Keratinocyte (primary cell): ENCODE data around the gene NEK6. TPM values are rescaled to one million over a fixed set of nuclear protein-coding genes. Genes with fewer than 3 reads are reported as not detected.

Source experiments
- DNase-seq: peaks from one replicate; pipeline ENCODE4 v3.0.0-alpha.2; 2011; ENCODE audit warnings: low read depth, missing footprints, low spot score
- FAIRE-seq: peaks from 2 replicates; lab custom pipeline; 2011; peaks lifted over from hg19 to GRCh38; lab: Jason Lieb, UNC
- H2AFZ ChIP-seq: 2 replicates; pipeline ENCODE4 v1.6.0; 2012; ENCODE audit warnings: low read length, control low read depth, inconsistent platforms; ENCODE audit not compliant: control insufficient read depth
- H3K27ac ChIP-seq: 2 replicates; pipeline ENCODE4 v1.5.1; 2011; ENCODE audit warnings: low read length; ENCODE audit not compliant: control insufficient read depth, insufficient read depth
- H3K27me3 ChIP-seq: 3 replicates; pipeline ENCODE4 v1.6.0; 2011; ENCODE audit warnings: low read length; ENCODE audit not compliant: control insufficient read depth, insufficient read depth; ENCODE audit errors: extremely low read depth
- H3K36me3 ChIP-seq, 2 experiments: 2 replicates in 1 of 2; 3 replicates in 1 of 2; pipeline ENCODE4 v1.5.1; 2011; ENCODE audit warnings: low read length in 2 of 2, mild to moderate bottlenecking in 1 of 2; ENCODE audit not compliant: control insufficient read depth in 2 of 2, insufficient read depth in 2 of 2; ENCODE audit errors: extremely low read depth in 1 of 2
- H3K4me1 ChIP-seq: 3 replicates; pipeline ENCODE4 v1.5.1; 2011; ENCODE audit warnings: low read length; ENCODE audit not compliant: control insufficient read depth, insufficient read depth; ENCODE audit errors: extremely low read depth
- H3K4me2 ChIP-seq: 3 replicates; pipeline ENCODE4 v1.6.0; 2011; ENCODE audit warnings: low read depth, low read length; ENCODE audit not compliant: control insufficient read depth, insufficient read depth; ENCODE audit errors: extremely low read depth
- H3K4me3 ChIP-seq, 3 experiments: fragments of 200-600 bp in 1 of 3; sonication (generic) in 1 of 3; 2 replicates in 2 of 3; 3 replicates in 1 of 3; pipeline ENCODE4 v1.5.1; 2011 to 2016; ENCODE audit warnings: low read length in 3 of 3, mild to moderate bottlenecking in 3 of 3, control low read depth in 2 of 3, inconsistent platforms in 1 of 3, low read depth in 1 of 3, mixed read lengths in 1 of 3, mixed run types in 1 of 3, moderate library complexity in 1 of 3; ENCODE audit not compliant: control insufficient read depth in 2 of 3, insufficient read depth in 2 of 3; ENCODE audit errors: extremely low read depth in 1 of 3
- H3K79me2 ChIP-seq: 2 replicates; pipeline ENCODE4 v1.6.0; 2012; ENCODE audit warnings: low read length; ENCODE audit not compliant: control insufficient read depth, insufficient read depth
- H3K9ac ChIP-seq: 3 replicates; pipeline ENCODE4 v1.6.0; 2011; ENCODE audit warnings: low read length; ENCODE audit not compliant: control insufficient read depth, insufficient read depth; ENCODE audit errors: extremely low read depth
- H3K9me1 ChIP-seq: 3 replicates; pipeline ENCODE4 v1.6.0; 2011; ENCODE audit warnings: low read length; ENCODE audit not compliant: control insufficient read depth, insufficient read depth; ENCODE audit errors: extremely low read depth
- H3K9me3 ChIP-seq: 2 replicates; pipeline ENCODE4 v1.5.1; 2012; ENCODE audit warnings: low read depth, low read length; ENCODE audit not compliant: control insufficient read depth
- H4K20me1 ChIP-seq: 3 replicates; pipeline ENCODE4 v1.6.0; 2011; ENCODE audit warnings: low read length; ENCODE audit not compliant: control insufficient read depth, insufficient read depth; ENCODE audit errors: extremely low read depth
- EZH2 ChIP-seq: IDR thresholded peaks from one replicate; pipeline ENCODE4 v1.6.1; 2012; ENCODE audit warnings: inconsistent platforms, mild to moderate bottlenecking, low read length, moderate library complexity
- dilution Hi-C: fragments of 300-500 bp; cut with MboI; formaldehyde crosslinking; loops from one replicate; pipeline ENCODE4 v1.7.0; 2020; ENCODE audit warnings: low sequenced_read_pairs; ENCODE audit not compliant: extremely low pct_ligation_motif_present
- polyA plus RNA-seq, 5 experiments: library from polyadenylated mRNA; depleted of rRNA in 3 of 5; stranded (reverse) in 3 of 5; stranded (forward) in 1 of 5; unstranded in 1 of 5; fragments of >200 nt; gene quantifications; 1 replicate in 1 of 5; 2 replicates in 3 of 5; 3 replicates in 1 of 5; pipeline versions ENCODE4 v1.2.1 to v1.2.3, GENCODE V29; 2011 to 2012; ENCODE audit warnings: missing spikeins in 2 of 5, low read depth in 1 of 5, low replicate concordance in 1 of 5
- TF ChIP-seq, protein P1 (sequence below), 3 experiments: IDR thresholded peaks in 1 of 3; conservative IDR thresholded peaks in 1 of 3; optimal IDR thresholded peaks in 1 of 3; 2 replicates in 2 of 3; 3 replicates in 1 of 3; pipeline versions ENCODE3 to v1.5.1; 2011; ENCODE audit warnings: low read length in 3 of 3, mild to moderate bottlenecking in 3 of 3, moderate library complexity in 2 of 3, control low read depth in 1 of 3, inconsistent platforms in 1 of 3; ENCODE audit not compliant: insufficient read depth in 2 of 3; ENCODE audit errors: extremely low read depth in 1 of 3

Gene NEK6
- polyA plus RNA-seq, 1 donor (not counting 4 experiments of a cell fraction or from before 2014, with no cell fraction given), result 56.4 TPM

DNA sequence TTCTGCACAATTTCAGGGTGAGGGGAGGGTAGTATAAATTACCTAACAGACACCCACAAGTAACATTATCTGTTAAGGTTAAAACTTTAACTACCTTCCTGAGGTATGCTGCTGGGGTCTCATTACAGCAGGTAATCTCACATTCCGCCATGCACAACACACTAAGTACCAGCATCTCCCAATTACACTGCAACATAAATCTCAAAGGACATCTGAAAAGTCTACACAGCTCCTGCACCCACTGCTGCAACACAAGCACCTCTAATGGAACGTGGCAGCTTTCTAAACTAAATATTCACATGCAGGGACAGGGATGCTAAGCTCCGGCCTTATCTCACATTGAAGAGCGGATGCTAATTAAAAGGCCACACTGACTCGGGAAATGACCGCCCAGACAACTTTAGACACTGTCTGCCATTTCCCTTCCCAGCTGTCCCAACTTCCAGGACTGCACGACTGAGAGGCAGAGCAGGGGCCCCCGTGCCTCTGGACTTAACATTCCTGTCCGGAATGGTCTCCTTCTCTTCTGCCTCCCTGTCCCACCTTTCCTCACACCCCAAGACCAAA is 111.6 kb downstream of the NEK6 start:
- Histone ChIP-seq H3K79me2 (peaks cover 93% of the 10 kb centered on the region), H3K27ac (no peak overlapping the region), H3K4me1 (peaks cover 12% of the 10 kb centered on the region), H3K9me1 (peaks cover 2% of the 10 kb centered on the region), H3K4me2 (no peak overlapping the region), H3K27me3 (no peaks in the 10 kb centered on the region), H3K36me3 (peaks cover 8 to 18% of the 10 kb centered on the region in 2 experiments), H2AFZ (no peak overlapping the region), H4K20me1 (peaks cover 27% of the 10 kb centered on the region), H3K9ac (no peak overlapping the region), H3K4me3 (no peak overlapping the region), H3K9me3 (no peaks in the 10 kb centered on the region)
- dilution Hi-C loops, result no loop called here
- TF ChIP-seq EZH2, result no peak
- TF ChIP-seq, protein P1, sequence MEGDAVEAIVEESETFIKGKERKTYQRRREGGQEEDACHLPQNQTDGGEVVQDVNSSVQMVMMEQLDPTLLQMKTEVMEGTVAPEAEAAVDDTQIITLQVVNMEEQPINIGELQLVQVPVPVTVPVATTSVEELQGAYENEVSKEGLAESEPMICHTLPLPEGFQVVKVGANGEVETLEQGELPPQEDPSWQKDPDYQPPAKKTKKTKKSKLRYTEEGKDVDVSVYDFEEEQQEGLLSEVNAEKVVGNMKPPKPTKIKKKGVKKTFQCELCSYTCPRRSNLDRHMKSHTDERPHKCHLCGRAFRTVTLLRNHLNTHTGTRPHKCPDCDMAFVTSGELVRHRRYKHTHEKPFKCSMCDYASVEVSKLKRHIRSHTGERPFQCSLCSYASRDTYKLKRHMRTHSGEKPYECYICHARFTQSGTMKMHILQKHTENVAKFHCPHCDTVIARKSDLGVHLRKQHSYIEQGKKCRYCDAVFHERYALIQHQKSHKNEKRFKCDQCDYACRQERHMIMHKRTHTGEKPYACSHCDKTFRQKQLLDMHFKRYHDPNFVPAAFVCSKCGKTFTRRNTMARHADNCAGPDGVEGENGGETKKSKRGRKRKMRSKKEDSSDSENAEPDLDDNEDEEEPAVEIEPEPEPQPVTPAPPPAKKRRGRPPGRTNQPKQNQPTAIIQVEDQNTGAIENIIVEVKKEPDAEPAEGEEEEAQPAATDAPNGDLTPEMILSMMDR (optimal IDR thresholded peaks at IDR 0.05 in 1 of 3, IDR thresholded peaks at IDR 0.05 in 1 of 3, conservative IDR thresholded peaks at IDR 0.05 in 1 of 3; ENCODE audit: extremely low read depth in 1 of 3, insufficient read depth in 2 of 3, low read length in 3 of 3), result no peak
- FAIRE-seq (no peak), DNase-seq (no peak)

DNA sequence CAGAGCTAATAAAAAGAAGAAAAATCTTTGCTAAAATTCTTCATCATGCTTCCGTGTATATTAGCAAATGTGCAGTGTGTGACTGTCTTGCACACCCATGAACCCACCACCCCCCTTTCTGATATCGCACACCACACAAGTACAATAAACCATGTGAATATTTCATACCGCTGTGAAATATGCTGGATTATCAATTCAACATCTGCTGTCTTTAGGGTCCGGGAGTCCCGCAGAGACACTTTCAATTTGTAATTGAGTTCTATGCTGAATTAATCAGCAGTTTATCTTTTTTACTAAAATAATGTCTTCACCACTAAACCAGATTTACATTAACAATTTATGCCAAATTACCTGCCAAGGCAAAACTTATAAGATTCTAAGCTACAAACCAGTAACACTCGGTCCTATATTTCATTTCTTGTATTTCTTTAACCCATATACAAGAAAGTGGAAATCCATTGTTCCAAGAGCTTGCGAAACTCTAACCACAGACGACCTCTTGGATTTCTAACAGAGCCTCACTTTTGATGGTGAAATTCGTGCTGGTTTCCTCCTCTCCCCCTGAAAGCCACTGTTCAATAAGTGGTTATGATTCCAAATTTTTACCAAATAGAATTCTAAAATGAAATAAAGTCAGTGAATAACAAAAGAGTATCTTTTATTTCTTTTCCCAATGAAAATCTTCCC is 113.3 kb downstream of the NEK6 start:
- no peak overlapping the region for H3K4me3 ChIP-seq
- peaks cover 92% of the 10 kb centered on the region for H3K79me2 ChIP-seq
- peaks cover 2% of the 10 kb centered on the region for H3K9me1 ChIP-seq
- FAIRE-seq (no peak), DNase-seq (no peak)
- H3K27me3 ChIP-seq, result no peaks in the 10 kb centered on the region
- peaks cover 6 to 8% of the 10 kb centered on the region in 2 experiments for H3K36me3 ChIP-seq
- peaks cover 12% of the 10 kb centered on the region for H3K4me1 ChIP-seq
- H3K27ac ChIP-seq, result no peak overlapping the region
- peaks cover 18% of the 10 kb centered on the region for H4K20me1 ChIP-seq
- dilution Hi-C loops, result no loop called here
- no peak overlapping the region for H3K4me2 ChIP-seq
- TF ChIP-seq, protein P1 (optimal IDR thresholded peaks at IDR 0.05 in 1 of 3, IDR thresholded peaks at IDR 0.05 in 1 of 3, conservative IDR thresholded peaks at IDR 0.05 in 1 of 3; ENCODE audit: extremely low read depth in 1 of 3, insufficient read depth in 2 of 3, low read length in 3 of 3), result no peak
- TF ChIP-seq EZH2, result no peak
- H3K9ac ChIP-seq, result no peak overlapping the region
- no peaks in the 10 kb centered on the region for H3K9me3 ChIP-seq
- H2AFZ ChIP-seq, result no peak overlapping the region
